Measurements from ENCODE around the gene VMP1. TPM values are rescaled to one million over a fixed set of nuclear protein-coding genes. Genes with fewer than 3 reads are reported as not detected.

The VMP1 gene
- total and polyA plus RNA-seq, 2 of the 13 experiments (the other 11 are each of a cell fraction or from before 2014, with no cell fraction given) = 186 to 271 TPM

GRCh38 chr17:59761385-59762048, 54.1 kb downstream of the VMP1 start (continued):
- TF ChIP-seq NFYC (CRISPR knock-in tag; IDR thresholded peaks at IDR 0.05) = no peak
- TF ChIP-seq ZNF83 (CRISPR knock-in tag; IDR thresholded peaks at IDR 0.05; ENCODE audit: borderline replicate concordance) = no peak
- peak; percentile 56 for TF ChIP-seq HNF4A (CRISPR knock-in tag; IDR thresholded peaks at IDR 0.05)
- peak; percentile 26; the same call in 1 of the 2 replicates for TF ChIP-seq KDM6A (CRISPR knock-in tag; IDR thresholded peaks at IDR 0.05; ENCODE audit: low read depth)
- TF ChIP-seq SCMH1 (CRISPR knock-in tag; IDR thresholded peaks at IDR 0.05; ENCODE audit: borderline replicate concordance) = no peak
- TF ChIP-seq NR2C2 (CRISPR knock-in tag; IDR thresholded peaks at IDR 0.05; ENCODE audit: borderline replicate concordance) = no peak
- TF ChIP-seq PITX1 (CRISPR knock-in tag; IDR thresholded peaks at IDR 0.05) = peak; percentile 26; the same call in 1 of the 2 replicates
- TF ChIP-seq ZNF800 (CRISPR knock-in tag; IDR thresholded peaks at IDR 0.05) = no peak
- 0 out of 2 replicates have a peak, but pooled peaks have one; percentile 49 for TF ChIP-seq TFE3 (CRISPR knock-in tag; IDR thresholded peaks at IDR 0.05)
- TF ChIP-seq FOXA3 (CRISPR knock-in tag; IDR thresholded peaks at IDR 0.05) = peak; percentile 26; the same call in 1 of the 2 replicates
- peak; percentile 29; the same call in 1 of the 2 replicates for TF ChIP-seq ZMYM3 (CRISPR knock-in tag; IDR thresholded peaks at IDR 0.05)
